AG09319 (cell line): Measurements from ENCODE around the gene DAB2IP.

ENCODE experiments used
- DNase-seq: peaks from one replicate; pipeline ENCODE4 v3.0.0-alpha.2; 2010; ENCODE audit warnings: low read depth; ENCODE audit errors: extremely low read depth
- TF ChIP-seq, protein P1 (sequence below): IDR thresholded peaks from 2 replicates; pipeline ENCODE4 v1.5.1; 2011; ENCODE audit warnings: low read depth, mild to moderate bottlenecking, inconsistent platforms, low read length, moderate library complexity

DAB2IP gene

DNA sequence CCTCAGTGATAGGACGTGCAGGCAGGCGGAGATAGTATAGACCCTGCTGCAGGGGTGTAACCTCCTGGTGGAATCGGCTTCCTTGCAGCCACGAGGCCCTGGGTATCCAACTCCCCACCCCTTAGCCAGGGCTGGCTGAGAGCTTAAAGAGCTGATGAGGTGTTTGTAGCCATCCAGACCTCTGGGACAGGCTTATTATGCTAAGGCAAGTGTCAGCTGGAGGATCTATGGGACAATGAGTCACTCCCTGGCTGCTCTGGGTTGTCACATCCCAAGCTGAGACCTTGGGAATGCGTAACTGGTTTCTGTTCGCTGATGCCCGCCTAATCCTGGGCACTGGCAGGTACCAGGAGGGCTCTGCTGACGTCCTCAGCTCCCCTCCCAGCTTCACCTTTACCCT, 38.9 kb downstream of the DAB2IP start:
- DNase-seq: no peak
- TF ChIP-seq, protein P1, sequence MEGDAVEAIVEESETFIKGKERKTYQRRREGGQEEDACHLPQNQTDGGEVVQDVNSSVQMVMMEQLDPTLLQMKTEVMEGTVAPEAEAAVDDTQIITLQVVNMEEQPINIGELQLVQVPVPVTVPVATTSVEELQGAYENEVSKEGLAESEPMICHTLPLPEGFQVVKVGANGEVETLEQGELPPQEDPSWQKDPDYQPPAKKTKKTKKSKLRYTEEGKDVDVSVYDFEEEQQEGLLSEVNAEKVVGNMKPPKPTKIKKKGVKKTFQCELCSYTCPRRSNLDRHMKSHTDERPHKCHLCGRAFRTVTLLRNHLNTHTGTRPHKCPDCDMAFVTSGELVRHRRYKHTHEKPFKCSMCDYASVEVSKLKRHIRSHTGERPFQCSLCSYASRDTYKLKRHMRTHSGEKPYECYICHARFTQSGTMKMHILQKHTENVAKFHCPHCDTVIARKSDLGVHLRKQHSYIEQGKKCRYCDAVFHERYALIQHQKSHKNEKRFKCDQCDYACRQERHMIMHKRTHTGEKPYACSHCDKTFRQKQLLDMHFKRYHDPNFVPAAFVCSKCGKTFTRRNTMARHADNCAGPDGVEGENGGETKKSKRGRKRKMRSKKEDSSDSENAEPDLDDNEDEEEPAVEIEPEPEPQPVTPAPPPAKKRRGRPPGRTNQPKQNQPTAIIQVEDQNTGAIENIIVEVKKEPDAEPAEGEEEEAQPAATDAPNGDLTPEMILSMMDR: no peak

DNA sequence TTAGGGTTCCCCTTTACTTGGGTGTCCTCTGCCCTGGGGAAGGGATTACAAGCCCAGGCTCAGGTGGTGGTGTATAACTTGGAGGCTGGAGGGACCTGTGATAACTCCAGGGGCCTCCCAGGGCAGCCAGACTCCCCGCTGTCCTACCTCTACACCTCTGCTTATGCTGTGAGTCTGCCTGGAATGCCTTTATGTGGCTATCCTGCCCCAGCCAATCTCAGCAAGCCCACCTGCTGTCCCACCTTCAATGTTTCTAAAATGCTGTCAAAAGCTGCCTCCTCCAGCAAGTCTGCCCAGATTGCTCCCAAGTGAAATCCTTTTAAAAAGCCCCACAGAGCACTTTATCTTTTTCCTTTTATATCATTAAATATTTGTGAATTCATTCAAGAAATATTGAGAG, 39.3 kb downstream of the DAB2IP start:
- no peak for DNase-seq
- TF ChIP-seq, protein P1: no peak

DNA sequence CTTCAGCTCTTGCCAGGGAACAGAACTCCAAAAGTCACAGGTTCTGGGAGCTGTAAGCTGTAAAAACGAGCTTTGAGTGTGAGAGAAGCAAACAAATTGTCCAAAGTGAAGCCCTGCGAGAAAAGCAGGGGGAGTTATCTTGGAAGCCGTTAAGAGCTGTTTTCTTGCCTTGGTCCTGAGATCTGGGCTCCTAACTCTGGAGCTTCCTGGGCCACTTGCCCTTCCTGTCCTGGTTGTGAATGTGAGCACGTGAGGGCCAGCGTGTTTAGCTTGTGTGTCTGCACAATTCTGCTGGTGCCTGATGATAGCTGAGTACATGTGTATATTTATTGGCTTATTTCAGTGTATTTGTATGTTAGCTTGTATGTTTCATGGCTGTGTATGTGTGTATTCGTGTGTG, 40.5 kb downstream of the DAB2IP start:
- DNase-seq: no peak

DNA sequence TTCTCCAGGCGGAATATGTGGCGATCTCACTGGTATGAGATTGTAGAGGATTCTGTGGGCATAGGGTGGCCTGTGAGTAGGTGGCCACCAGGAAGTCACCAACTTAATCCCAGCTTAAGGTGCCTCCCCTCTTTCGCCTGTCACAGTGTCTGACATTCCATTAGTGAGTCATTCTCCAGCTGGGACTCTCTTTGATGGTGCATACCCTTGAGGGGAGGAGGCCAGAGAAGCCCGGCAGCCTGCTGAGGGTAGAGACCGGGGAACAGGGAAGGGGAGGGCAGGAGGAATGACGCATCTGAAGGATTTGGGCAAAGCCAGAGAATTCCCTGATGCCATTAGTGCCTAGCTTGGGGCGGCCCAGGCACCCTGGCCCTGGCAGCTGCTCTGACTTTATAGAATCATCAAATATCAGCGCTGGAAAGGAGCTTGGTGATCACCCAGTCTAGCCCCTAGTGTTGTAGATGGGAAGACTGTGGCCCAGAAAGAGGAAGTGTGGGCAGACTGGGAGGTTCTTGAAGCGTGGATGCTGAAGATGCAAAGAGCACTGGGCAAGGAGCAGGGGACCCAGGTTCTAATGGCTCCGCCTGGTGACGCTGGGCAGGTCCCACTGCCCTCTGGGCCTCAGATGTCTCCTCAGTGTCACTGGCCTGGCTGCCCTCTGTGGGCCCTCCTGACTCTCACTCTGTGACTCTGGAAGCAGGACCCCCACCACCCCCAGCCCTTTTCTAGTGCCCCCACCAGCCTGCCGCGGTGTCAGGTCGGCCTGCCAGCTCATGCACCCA, 41.4 kb downstream of the DAB2IP start:
- no peak for DNase-seq
- TF ChIP-seq, protein P1: no peak

More for the DNA sequence above, 40.5 kb downstream of the DAB2IP start:
- TF ChIP-seq, protein P1: no peak

DNA sequence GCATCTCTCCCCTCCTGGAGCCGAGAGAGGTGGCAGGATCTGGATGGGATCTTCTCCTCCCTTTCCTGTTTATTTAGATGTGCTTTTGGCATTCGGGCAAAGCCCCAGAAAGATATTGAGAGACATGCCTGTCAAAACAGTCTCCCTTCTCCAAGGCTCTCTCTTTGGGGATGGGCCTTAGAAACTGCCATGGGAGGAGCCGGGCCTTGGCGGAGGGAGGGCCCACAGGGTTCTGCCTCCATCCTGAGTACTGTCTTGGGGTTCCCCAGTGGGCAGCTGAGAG, 41.9 kb downstream of the DAB2IP start:
- TF ChIP-seq, protein P1: no peak
- DNase-seq: no peak

DNA sequence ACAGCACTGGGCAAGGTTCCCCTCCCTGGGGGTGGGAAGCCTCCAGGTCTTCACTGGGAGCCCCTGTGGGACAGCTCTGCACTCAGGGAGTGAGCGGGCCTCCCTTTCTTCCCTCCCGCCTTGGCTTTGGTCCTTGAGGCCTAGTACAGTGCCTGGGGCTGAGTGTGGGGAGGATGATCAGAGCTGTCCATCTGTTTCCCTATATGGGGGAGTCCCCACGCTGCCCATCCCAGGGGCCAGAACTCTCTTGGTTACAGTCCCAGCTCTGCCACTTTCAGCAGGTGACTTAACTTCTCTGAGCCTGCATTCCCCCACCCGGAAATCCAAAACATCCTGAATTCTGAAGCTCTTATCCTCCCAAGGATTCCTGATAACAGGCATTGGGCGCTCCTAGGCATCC, 42.6 kb downstream of the DAB2IP start:
- DNase-seq: no peak
- TF ChIP-seq, protein P1: no peak

DNA sequence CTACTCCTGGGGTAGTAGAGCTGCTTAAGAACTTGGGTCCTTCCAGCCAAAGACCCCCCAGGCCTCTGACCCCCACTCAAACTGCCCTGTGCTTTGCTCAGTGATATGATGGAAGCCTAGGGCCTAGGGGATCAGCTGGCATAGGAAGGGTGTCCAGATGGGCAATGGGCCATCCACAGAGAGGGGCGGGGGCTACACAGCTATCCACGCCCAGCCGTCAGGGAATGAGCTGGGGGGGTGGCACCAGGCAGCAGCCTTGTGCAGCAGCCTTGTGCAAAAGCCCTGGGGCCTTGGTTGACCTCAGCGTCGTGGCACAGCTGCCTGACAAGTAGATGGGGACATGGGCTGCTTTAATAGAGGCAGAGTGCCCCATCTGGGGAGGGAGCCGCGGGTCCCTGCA, 43.2 kb downstream of the DAB2IP start:
- no peak for DNase-seq
- TF ChIP-seq, protein P1: no peak
